DOHH2 (cell line): Measurements from ENCODE around the gene CAV1.

Experiments used
- EZH2phosphoT487 ChIP-seq: fragments of 200-600 bp; sonication (generic); IDR thresholded peaks from 2 replicates; pipeline ENCODE4 v1.6.1; 2017; ENCODE audit warnings: borderline replicate concordance, mild to moderate bottlenecking, antibody characterized with exemption, low read length, moderate library complexity, mixed read lengths
- TF ChIP-seq, protein P1 (sequence below): fragments of 200-600 bp; sonication (generic); IDR thresholded peaks from one replicate; pipeline ENCODE4 v1.5.1; 2014; ENCODE audit warnings: antibody characterized with exemption, mild to moderate bottlenecking, low read depth, low read length; ENCODE audit not compliant: poor library complexity, severe bottlenecking

GRCh38 chr7:116534790-116535189, 10.0 kb downstream of the CAV1 start:
- TF ChIP-seq, protein P1, sequence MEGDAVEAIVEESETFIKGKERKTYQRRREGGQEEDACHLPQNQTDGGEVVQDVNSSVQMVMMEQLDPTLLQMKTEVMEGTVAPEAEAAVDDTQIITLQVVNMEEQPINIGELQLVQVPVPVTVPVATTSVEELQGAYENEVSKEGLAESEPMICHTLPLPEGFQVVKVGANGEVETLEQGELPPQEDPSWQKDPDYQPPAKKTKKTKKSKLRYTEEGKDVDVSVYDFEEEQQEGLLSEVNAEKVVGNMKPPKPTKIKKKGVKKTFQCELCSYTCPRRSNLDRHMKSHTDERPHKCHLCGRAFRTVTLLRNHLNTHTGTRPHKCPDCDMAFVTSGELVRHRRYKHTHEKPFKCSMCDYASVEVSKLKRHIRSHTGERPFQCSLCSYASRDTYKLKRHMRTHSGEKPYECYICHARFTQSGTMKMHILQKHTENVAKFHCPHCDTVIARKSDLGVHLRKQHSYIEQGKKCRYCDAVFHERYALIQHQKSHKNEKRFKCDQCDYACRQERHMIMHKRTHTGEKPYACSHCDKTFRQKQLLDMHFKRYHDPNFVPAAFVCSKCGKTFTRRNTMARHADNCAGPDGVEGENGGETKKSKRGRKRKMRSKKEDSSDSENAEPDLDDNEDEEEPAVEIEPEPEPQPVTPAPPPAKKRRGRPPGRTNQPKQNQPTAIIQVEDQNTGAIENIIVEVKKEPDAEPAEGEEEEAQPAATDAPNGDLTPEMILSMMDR, result no peak
- TF ChIP-seq EZH2phosphoT487, result no peak
